ENCODE data around the gene SNUPN.

- no peak for TF ChIP-seq CTCF (IDR thresholded peaks at IDR 0.05; ENCODE audit: low read depth, low read length, poor library complexity, severe bottlenecking)
- TF ChIP-seq EZH2phosphoT487 (IDR thresholded peaks at IDR 0.05; ENCODE audit: borderline replicate concordance, low read length) = no peak
Measured at GRCh38 chr15:75662823-75663519, 37.4 kb upstream of the SNUPN start.
